ENCODE data around the gene SIGMAR1. TPM values are rescaled to one million over a fixed set of nuclear protein-coding genes. Genes with fewer than 3 reads are reported as not detected.
A peak's percentile ranks its signal among the peaks of the same experiment; 100 is the strongest.

Gene SIGMAR1
- total RNA-seq (2014; rRNA removed; shearing (Covaris generic)), result 94.0 and 119 TPM in 2 replicates
- 304 and 319 TPM in 2 replicates for polyA plus RNA-seq (2015; cell fraction: cytosol; rRNA removed)
- polyA plus RNA-seq (2015; cell fraction: nucleus; rRNA removed), result 67.7 and 101 TPM in 2 replicates

DNA sequence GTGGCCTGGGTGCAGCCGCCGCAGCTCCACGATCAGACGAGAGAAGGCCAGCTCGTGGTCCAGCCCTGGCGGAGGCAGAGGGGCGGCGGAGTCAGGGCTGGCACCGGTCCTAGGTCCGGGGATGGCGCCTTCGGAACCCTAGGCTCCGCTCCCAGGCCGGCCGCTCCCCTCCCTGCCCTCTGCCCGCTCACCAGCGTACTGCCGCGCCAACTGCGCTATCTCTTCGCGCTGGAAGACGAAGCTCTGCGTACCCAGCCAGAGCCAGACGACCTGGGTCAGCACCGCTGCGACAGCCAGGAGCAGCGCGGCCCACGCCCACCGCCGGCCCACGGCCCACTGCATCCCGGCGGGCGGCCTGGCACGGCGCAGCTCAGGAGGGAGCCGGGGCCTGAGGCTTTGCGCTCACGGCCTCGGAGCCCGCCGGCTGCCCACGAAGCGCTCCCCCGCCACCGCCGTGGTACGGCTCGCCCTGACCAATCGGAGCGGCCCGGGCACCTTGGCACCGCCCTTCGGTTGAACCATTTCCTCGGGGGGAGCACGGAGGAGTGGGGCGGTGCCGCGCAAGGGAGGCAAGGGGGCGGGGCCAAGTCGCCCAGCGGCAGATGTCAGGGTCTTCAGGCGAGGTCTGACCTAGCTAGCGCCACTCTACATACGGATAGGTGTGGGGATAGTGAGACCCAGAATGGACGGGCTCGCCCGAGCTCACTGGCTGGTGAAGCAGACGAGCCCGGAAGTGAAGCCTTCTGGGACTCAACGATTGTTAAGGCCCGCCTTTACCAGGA is at the start of gene SIGMAR1:
Gene SIGMAR1, minus strand, starts transcription at position 432 of the 782 bp plus-strand sequence. Its CDS starts 90 bp downstream, at position 342.
- in situ Hi-C loops (cut with HindIII; ENCODE audit: low pct_unique_long_range_greater_than_20kb, low sequenced_read_pairs), result no loop called here
- DNase-seq (ENCODE audit: low read depth, low spot score), result peak; percentile 88

DNA sequence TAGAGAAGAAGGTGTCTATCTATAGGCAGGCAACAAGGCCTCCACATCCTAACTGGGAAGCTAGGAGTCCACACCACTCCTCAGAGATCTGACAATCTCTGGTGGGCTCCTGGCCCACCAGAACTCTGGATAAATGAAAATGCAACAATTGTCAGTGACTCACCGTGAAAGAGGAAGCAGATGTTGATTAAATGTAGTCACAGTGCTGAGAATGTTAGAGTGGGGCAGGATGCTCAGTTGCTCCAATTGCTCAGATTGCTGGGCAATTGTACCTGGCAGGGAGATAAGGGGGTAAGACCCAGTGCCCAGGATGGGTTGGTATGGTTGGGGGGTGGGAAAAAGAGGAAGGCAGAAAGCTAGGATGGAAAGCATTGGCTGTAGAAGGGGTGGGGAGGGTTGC is 49.1 kb upstream of the SIGMAR1 start:
- DNase-seq (ENCODE audit: low read depth, low spot score), result no peak
- in situ Hi-C loops (cut with HindIII; ENCODE audit: low pct_unique_long_range_greater_than_20kb, low sequenced_read_pairs), result no loop called here

DNA sequence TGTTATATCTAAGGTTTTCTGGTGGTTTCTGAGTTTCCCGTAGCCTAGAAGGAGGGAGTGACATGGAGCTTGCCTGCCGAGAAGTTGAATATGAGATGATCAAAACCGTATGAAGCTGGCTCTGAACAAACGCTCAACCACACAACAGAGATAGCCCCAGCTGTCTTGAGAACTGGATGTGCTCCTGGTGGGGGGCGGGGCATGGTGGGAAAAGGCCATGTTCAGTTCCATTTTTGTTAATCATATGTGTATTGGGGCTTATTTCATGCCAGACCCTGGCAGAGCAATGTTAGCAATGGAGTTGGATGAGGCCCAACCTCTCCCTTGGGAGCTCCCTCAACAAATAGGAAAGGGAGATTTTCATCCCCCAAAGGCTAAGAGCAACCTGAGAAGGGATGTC is 48.6 kb upstream of the SIGMAR1 start:
- DNase-seq (ENCODE audit: low read depth, low spot score), result no peak
- in situ Hi-C loops (cut with HindIII; ENCODE audit: low pct_unique_long_range_greater_than_20kb, low sequenced_read_pairs), result no loop called here

DNA sequence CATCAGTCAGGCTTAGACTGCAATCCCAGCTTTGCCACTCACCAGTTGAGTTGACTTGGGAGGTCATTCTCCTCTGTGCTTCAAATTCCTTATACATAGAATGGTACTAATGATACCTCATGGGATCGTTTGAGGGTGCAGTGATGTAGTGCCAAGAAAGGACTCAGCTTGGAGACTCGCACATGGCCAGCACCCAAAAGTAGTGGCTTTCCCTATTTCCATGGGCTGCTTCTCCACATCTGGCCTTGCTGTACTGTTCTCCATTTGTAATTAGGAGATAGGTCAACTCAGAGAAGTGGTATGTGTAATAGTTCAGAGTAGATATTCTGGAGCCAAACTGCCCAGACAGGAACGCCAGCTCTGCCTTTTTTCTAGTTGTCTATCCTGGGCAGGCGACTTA is 48.0 kb upstream of the SIGMAR1 start:
- no peak for DNase-seq (ENCODE audit: low read depth, low spot score)
- in situ Hi-C loops (cut with HindIII; ENCODE audit: low pct_unique_long_range_greater_than_20kb, low sequenced_read_pairs), result no loop called here

DNA sequence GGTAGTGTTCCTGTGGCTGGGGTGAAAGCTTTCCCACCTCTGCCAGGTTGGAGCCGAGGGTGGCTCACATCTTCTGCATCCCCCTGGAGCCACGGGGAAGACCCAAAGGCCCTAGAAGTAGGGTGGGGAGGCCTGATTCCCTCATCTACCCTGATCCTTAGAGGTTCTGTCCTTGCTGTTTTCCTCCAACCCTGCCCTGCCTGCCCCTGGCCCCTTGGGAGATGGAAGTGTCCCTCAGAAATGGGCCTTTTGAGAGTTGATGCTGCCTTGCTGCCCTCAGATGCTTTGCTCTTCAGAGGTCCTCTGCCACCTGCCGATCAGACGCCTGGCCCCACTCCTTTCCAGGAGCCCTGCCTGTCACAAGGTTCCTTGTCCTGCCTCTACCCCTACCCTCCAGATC is 47.2 kb upstream of the SIGMAR1 start:
- DNase-seq (ENCODE audit: low read depth, low spot score), result no peak
- in situ Hi-C loops (cut with HindIII; ENCODE audit: low pct_unique_long_range_greater_than_20kb, low sequenced_read_pairs), result no loop called here

DNA sequence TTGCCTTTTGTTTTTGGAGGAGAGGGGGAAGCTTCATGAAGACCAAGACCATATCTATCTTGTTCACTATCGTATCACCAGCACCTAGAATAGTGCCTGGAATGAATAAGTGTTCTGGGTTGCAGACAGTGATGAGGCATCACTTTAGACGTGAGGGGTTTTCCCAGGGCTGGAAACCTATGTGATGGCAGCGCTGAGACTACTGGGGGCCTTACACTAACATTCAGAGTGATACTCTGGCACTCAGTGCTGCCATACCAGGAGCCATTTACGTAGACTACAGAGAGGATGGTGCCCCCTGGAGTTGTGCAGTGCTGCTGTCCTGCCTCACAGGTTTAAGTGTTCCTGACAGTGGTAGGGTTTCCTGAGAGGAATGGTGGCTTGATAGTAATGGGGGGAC is 46.6 kb upstream of the SIGMAR1 start:
- in situ Hi-C loops (cut with HindIII; ENCODE audit: low pct_unique_long_range_greater_than_20kb, low sequenced_read_pairs), result no loop called here
- no peak for DNase-seq (ENCODE audit: low read depth, low spot score)

DNA sequence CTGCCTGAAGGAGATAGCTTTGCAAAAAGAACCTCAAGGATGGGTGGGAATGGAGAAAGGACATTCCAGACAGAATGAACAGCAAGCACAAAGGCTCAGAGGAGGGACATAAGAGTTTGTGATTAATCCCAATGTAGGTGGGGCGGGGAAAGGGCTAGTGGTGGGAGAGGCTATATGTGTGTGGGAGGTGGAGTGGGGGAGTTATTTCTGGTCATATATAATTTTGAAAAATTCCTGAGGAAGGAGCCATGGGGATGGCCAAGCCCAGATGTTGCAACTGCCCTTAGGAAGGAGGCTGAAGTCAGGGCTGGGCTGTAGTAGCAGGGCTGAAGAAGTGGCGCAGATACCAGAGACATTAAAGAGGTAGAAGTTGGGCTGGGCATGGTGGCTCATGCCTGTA is 38.3 kb upstream of the SIGMAR1 start:
- in situ Hi-C loops (cut with HindIII; ENCODE audit: low pct_unique_long_range_greater_than_20kb, low sequenced_read_pairs), result no loop called here
- DNase-seq (ENCODE audit: low read depth, low spot score), result no peak

DNA sequence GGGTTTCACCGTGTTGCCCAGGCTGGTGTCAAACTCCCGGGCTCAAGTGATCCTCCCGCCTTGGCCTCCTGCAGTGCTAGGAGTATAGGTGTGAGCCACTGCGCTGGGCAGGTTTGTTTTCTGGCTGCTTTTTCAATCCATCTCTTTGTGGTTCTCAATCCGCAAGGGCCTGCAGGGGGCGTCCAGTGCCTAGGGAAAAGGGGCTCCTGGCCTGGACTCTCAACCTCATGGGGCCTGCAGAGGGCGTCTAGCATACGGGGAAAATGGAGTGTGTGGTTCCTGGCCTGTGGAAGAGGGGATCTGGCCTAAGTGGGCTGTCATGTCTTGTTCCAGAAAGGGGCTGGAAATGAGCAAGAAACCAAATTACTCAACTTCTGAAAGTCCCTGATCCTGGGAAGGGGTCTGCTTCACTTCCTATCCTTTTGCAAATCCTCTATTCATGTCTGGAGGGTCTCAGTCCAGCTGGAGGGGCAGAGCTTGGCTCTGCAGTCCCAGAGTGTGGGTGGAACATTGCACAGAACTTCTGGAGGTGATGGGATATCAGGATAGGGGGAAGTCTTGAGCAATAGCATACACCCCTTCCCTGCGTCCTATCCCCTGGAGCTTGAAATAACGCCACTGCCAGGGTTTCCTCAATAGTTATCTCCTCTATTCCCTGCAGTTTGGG is 37.6 kb upstream of the SIGMAR1 start:
- in situ Hi-C loops (cut with HindIII; ENCODE audit: low pct_unique_long_range_greater_than_20kb, low sequenced_read_pairs), result no loop called here
- DNase-seq (ENCODE audit: low read depth, low spot score), result peak; percentile 89

DNA sequence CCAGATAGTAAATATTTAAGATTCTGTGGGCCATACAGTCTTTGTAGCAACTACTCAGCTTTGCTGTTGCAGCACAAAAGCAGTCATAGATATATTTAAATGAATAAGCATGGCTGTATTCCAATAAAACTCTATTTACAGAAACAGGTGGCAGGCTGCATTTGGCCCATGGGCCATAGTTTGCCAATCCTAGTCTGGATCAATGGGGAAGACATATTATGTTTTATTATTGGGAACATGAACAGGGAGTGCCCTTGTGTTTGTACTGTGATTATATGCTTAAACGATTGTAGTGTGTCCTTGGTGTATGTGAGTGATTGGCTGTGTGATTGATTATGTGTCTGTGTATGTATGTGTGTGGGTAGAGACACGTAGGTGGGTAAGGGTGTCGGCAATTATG is 36.9 kb upstream of the SIGMAR1 start:
- no peak for DNase-seq (ENCODE audit: low read depth, low spot score)
- in situ Hi-C loops (cut with HindIII; ENCODE audit: low pct_unique_long_range_greater_than_20kb, low sequenced_read_pairs), result no loop called here

DNA sequence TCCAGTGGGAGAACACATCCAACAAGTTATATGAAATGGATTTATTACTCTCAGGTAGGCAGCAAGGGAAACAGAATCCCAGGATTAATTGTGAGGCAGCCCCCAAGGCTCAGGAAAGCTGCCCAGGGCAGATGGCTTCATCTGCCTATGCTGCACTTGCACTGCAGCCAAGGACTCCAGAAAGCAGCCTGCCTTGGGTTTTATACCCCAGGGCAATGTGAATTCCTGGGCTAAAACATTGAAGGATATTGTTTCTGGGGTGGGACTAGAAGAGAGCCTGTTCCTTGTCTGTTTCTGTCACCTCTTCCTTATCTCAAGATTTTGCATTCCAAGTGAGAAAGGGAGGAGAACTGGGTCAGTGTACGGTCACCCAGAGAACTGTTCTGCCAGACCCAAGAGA is 33.7 kb upstream of the SIGMAR1 start:
- DNase-seq (ENCODE audit: low read depth, low spot score), result no peak
- in situ Hi-C loops (cut with HindIII; ENCODE audit: low pct_unique_long_range_greater_than_20kb, low sequenced_read_pairs), result no loop called here

DNA sequence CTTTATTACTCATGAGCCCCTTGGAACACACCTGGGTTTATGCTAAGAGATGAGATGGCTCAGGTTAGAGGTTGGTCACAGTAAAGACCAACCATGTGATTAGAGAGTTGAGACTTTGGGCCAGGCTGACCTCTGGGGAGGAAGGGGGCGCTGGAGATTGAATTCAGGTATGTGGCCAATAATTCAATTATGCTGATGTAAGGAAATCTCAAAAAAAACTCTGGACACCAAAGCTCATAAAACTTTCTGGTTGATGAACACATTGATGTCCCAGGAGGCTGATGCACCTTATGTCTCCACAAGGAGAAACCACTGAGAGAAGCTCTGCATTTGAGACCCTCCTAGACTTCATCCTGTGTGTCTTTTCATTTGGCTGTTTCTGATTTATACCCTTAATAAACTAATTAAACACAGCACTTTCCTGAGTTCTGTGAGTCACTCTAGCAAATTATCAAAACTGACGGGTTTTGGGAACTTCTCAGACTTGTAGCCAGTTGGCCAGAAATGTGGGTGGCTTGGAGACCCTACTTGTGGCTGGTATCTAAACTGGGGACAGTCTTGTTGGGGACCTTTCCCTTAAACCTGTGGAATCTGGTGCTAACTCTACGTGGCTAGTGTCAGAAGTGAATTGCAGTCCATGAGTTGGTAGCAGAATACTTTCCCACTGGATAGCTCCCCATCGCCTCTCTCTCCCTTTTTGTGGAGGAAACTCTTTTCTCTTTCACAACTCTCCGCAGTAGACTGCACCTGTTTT is 32.4 kb upstream of the SIGMAR1 start:
- DNase-seq (ENCODE audit: low read depth, low spot score), result no peak
- in situ Hi-C loops (cut with HindIII; ENCODE audit: low pct_unique_long_range_greater_than_20kb, low sequenced_read_pairs), result no loop called here

DNA sequence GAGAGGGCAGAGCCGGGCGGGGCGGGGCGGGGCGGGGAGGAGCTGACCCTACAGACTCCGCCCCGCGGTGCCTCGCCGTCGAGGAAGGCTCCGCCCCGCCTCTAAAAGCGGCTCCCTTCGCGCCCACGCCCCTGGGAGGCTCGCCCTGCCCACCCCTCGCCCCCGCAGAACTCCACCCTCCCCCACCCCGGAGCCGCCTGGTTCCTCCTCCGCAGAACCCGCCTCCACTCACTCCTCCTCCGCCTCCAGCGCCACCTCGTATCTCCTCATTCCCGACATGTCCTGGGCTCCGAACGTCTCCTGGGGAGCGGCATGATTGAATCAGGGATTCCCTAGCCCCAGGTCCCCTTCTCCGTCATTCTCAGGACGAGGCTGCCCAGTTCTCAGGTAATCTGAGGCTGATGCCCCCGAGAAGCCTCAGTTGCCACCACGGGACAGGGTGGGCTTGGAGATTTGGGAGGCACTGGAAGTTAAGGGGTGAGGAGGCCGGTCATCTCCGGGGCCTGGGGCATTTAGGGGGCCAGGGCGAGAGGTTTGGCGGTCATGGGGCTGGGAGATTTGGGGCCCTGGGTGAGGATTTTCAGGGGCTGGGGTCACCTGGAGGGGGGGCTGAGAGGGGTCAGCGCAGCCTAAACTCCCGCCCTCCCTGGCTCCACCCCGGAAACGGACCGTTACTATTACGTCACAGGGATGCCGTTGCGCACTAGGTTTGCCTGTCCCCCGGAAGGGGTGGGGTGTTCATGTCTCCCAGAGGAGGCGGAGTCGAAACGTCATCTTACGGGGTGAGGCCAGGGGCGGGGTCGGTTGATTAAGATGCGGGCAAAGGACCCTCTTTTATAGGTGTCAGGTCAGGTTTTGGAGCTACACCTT is 28.0 kb upstream of the SIGMAR1 start:
- DNase-seq (ENCODE audit: low read depth, low spot score), result peak; percentile 93
- in situ Hi-C loops (cut with HindIII; ENCODE audit: low pct_unique_long_range_greater_than_20kb, low sequenced_read_pairs), result no loop called here

DNA sequence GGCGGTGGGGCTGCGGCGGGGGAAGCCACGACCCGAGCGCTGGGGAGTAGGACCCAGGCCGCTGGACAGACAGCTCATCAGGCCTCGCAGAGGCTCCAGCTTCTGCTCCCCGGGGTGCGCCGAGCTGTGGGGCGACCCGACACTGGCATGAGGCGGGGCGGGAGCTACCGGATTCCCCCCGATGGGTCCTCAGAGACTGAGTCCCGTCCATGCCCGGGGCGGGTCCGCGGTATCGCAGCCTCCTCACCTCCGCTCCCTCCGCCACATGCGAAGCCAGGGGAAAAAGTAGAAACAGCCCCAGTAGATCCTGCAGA is 27.4 kb upstream of the SIGMAR1 start:
- DNase-seq (ENCODE audit: low read depth, low spot score), result no peak
- in situ Hi-C loops (cut with HindIII; ENCODE audit: low pct_unique_long_range_greater_than_20kb, low sequenced_read_pairs), result no loop called here

DNA sequence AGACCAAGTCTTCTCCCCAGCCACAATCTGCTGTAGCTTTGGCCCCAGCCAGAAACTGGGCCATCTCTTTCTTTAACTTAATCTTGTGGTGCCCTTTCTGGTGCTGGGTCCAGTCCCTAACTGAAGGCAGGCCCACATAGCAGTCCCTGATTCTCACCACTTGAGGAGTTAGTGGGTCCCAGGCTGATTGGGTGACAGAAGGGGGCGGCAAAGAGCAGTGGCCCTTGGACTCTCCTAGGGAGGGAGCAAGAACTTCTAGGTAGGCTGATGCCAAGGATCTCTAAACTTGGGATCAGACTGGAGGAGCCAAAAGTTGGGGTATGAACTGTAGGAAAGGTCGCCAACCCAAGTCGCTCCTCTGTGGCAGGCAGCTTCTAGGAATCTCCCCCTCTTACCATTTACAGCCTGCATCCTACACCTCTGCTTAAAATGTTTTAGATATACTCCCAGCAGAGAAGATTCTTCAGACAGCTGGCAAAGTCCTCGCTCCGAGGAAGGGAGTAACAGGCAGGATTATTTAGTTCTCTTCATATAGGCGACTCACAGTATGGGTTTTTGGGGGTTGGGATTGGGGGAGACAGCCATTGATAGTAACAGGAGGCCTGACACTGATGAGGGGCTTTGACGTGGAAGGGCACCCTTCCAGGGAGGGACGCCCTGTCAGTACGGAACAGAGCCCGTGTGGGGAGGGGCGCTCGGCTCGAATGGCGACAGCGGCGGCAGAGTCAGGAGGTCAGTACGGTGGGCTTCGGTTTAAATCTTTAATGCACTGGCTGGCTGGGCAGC is 26.9 kb upstream of the SIGMAR1 start:
- in situ Hi-C loops (cut with HindIII; ENCODE audit: low pct_unique_long_range_greater_than_20kb, low sequenced_read_pairs), result no loop called here
- DNase-seq (ENCODE audit: low read depth, low spot score), result peak; percentile 84

DNA sequence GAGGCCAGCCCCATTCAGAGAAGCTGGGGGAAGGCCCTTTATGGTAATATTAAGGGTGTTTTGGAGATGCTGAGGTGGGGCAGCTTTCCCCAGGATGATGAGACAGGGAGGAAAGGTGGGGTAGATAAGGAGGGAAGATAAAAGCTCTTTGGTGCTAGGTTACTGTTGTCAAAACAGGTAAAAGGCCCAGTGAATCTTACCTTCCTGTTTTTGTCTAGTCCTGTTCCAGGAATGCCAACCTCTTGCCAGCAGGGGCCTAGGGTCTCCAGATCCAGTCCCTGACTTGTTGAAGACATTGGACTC is 25.7 kb upstream of the SIGMAR1 start:
- in situ Hi-C loops (cut with HindIII; ENCODE audit: low pct_unique_long_range_greater_than_20kb, low sequenced_read_pairs), result no loop called here

DNA sequence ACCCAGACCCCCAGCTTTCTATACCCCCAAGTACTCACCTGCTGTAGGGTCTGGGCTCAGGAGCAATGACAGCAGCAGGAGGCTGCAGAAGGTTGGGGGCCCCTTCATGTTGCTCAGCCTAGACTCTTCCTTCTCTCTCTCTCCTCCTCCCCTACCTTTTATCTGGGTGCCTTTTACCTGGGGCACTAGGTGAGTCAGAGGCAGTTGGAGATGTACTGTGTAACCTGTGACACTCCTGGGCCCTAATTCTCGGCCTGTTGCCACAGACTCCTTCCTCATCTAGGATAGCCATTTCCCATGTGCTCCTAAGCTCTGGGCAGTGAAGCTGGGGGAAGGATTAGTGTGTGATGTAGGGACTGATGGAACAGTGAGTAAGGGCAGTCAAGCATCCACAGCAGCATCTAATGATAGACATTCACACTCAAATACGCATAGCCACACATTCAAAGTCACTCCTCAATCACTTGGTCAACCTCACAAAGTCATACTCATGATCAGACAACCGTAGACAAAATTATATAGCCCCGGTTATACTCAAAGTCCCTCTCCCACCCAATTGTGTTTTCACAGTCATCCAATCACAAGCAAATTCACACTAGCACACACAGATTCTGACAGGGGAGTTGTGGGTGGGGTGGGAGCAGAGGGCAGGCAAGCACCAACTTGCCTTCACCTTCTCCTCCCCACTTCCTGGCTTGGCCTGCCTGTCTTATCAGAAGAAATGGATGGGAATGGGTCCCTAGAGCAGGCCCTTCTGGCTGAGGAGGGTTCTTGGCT is 25.1 kb upstream of the SIGMAR1 start, which contains the start of gene CCL27:
Gene CCL27, minus strand, starts transcription at position 132 of the 777 bp plus-strand sequence. Its CDS starts 24 bp downstream, at position 108.
- no peak for DNase-seq (ENCODE audit: low read depth, low spot score)
- in situ Hi-C loops (cut with HindIII; ENCODE audit: low pct_unique_long_range_greater_than_20kb, low sequenced_read_pairs), result no loop called here

More for the DNA sequence above, 25.7 kb upstream of the SIGMAR1 start:
- no peak for DNase-seq (ENCODE audit: low read depth, low spot score)
